Measurements from ENCODE around the gene RBPJL.

DNA sequence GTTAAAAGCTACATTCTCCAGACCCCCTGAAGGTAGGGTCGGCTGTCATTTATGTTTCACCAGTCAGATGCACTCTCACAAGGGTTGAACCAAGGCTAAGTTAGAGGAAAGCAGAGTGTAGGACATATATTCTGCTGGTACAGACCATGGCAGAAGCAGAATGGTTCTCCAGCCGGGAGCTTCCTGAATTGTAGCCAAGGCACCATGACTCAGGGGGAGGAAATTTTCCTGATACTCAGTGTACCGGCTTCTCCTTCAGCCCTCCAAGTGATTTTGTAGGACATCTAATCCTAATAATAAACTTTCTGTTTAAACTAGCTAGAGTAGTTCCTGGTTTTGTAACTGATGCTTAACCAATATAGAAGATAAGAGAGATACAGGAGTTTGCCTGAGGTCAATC lies 38.1 kb upstream of the RBPJL start:
- TF ChIP-seq CTCF (IDR thresholded peaks at IDR 0.05): no peak
- no peak for TF ChIP-seq POLR2A (IDR thresholded peaks at IDR 0.05)

All from uterus (tissue), 2 donors.